Esophagus squamous epithelium (tissue), 4 donors: Measurements from ENCODE around the gene DCUN1D2.

ENCODE experiments used
- POLR2A ChIP-seq, 4 donors: fragments of 450-650 bp; IDR thresholded peaks; one replicate each; pipeline ENCODE4 v1.6.1; 2017; ENCODE audit warnings: antibody characterized with exemption in 4 of 4, mild to moderate bottlenecking in 4 of 4, moderate library complexity in 3 of 4
- TF ChIP-seq, protein P1 (sequence below), 6 experiments: fragments of 450-650 bp in 4 of 6; fragments of 200-600 bp in 2 of 6; sonication (generic) in 2 of 6; IDR thresholded peaks; one replicate each; pipeline ENCODE4 v1.5.1; 2016 to 2019; ENCODE audit warnings: antibody characterized with exemption in 6 of 6, mild to moderate bottlenecking in 4 of 6, moderate library complexity in 4 of 6

DNA sequence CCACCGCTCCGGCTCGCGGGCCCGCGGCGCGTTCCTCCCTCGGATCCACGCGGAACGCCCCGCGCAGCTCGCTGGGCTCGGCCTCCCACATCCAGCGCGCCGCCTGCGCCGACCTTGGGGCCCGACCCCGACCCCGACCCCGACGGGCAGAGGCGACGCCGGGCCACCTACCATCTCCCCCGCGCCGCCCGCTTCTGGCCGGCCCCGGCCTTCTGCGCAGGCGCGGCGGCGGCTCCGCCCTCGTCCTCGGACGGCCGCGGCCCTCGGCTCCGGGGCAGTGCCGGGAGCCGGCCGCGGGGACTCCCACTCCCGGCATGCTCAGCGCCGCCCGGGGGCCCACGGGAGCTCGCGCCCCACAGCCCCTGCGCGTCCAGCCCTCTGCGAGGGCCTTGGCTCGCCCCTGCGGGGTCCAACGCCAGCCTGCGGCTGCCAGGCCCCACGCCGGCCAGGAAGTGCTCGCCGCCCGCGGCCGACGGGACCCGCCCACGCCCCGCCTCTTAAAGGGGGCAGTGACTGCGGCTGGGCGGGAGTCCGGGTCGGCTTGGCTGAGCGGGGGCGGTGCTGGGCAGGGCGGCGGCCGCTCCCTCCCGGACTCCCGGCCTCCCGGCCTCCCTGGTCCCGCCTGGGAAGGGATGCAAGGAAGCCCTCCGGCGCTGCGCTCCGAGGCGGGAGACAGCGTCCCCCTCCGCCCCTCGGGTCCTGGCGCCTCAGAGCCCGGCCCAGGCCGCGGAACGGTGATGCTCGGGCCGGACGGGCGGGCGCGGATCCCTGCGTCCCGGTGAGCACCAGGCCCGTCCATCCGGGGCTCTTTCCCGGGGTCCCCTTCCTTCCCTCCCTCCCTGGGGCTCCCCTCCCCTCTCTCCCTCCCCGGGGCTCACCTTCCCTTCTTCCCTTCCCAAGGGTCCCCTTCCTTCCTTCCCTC, at the start of gene DCUN1D2:
- TF ChIP-seq, protein P1, sequence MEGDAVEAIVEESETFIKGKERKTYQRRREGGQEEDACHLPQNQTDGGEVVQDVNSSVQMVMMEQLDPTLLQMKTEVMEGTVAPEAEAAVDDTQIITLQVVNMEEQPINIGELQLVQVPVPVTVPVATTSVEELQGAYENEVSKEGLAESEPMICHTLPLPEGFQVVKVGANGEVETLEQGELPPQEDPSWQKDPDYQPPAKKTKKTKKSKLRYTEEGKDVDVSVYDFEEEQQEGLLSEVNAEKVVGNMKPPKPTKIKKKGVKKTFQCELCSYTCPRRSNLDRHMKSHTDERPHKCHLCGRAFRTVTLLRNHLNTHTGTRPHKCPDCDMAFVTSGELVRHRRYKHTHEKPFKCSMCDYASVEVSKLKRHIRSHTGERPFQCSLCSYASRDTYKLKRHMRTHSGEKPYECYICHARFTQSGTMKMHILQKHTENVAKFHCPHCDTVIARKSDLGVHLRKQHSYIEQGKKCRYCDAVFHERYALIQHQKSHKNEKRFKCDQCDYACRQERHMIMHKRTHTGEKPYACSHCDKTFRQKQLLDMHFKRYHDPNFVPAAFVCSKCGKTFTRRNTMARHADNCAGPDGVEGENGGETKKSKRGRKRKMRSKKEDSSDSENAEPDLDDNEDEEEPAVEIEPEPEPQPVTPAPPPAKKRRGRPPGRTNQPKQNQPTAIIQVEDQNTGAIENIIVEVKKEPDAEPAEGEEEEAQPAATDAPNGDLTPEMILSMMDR (IDR thresholded peaks at IDR 0.05), result peak in 1 of 6 experiments; percentile 22
- peak in 3 of 4 donors; percentile 40 to 84 (median 79) for TF ChIP-seq POLR2A (IDR thresholded peaks at IDR 0.05)
